ENCODE measurements around the gene SLC38A6. TPM values are rescaled to one million over a fixed set of nuclear protein-coding genes. Genes with fewer than 3 reads are reported as not detected.

SLC38A6 gene
- total RNA-seq, 4 donors from 2014 or later, result 16.1 to 47.7 (median 32.4) TPM

GRCh38 chr14:61077951-61078720, 97.1 kb downstream of the SLC38A6 start:
- Histone ChIP-seq H3K4me1 (peaks cover 0 to 5% of the 10 kb centered on the region in 2 donors), H3K27ac (no peak overlapping the region), H3K9me3 (no peaks in the 10 kb centered on the region), H3K4me3 (replicated peaks in 1 of 3) (no peak overlapping the region), H3K36me3 (no peaks in the 10 kb centered on the region), H3K27me3 (no peaks in the 10 kb centered on the region)
- no peak for DNase-seq
- intact Hi-C loops (cut with DNase I), result no loop called here
- WGBS, 2 donors, result 78 to 82% methylated on average over 4 of the region's 4 CpGs
- no peak for TF ChIP-seq CTCF (IDR thresholded peaks at IDR 0.05)
- no peak for TF ChIP-seq POLR2A (IDR thresholded peaks at IDR 0.05)

GRCh38 chr14:61080591-61081010, 99.6 kb downstream of the SLC38A6 start:
- DNase-seq, result no peak
- intact Hi-C loops (cut with DNase I), result no loop called here
- 68 to 75% methylated on average over 11 of the region's 11 CpGs for WGBS, 2 donors
- Histone ChIP-seq H3K27ac (no peak overlapping the region), H3K4me1 (peaks cover 0 to 5% of the 10 kb centered on the region in 2 donors), H3K36me3 (no peaks in the 10 kb centered on the region), H3K27me3 (no peaks in the 10 kb centered on the region), H3K4me3 (replicated peaks in 1 of 3) (no peak overlapping the region), H3K9me3 (no peaks in the 10 kb centered on the region)
- TF ChIP-seq POLR2A (IDR thresholded peaks at IDR 0.05) (no peak), CTCF (IDR thresholded peaks at IDR 0.05) (no peak)

- 94 to 96% methylated on average over 1 of the region's 1 CpG for WGBS, 2 donors
- intact Hi-C loops (cut with DNase I), result no loop called here
- no peak for TF ChIP-seq CTCF (IDR thresholded peaks at IDR 0.05)
- TF ChIP-seq POLR2A (IDR thresholded peaks at IDR 0.05), result no peak
- no peak for DNase-seq
- no peaks in the 10 kb centered on the region for H3K27me3 ChIP-seq
- H3K27ac ChIP-seq, result no peak overlapping the region
- H3K4me3 ChIP-seq (replicated peaks in 1 of 3), result no peak overlapping the region
- H3K36me3 ChIP-seq, result no peaks in the 10 kb centered on the region
- no peaks in the 10 kb centered on the region for H3K4me1 ChIP-seq
- H3K9me3 ChIP-seq, result no peaks in the 10 kb centered on the region
Measured at GRCh38 chr14:61088081-61088480, 107.0 kb downstream of the SLC38A6 start.

GRCh38 chr14:61089126-61089750, 108.2 kb downstream of the SLC38A6 start:
- intact Hi-C loops (cut with DNase I), result no loop called here
- no peaks in the 10 kb centered on the region for H3K9me3 ChIP-seq
- H3K36me3 ChIP-seq, result no peaks in the 10 kb centered on the region
- no peak for DNase-seq
- 64 to 69% methylated on average over 2 of the region's 2 CpGs for WGBS, 2 donors
- H3K4me1 ChIP-seq, result no peaks in the 10 kb centered on the region
- TF ChIP-seq POLR2A (IDR thresholded peaks at IDR 0.05) (no peak), CTCF (IDR thresholded peaks at IDR 0.05) (no peak)
- no peaks in the 10 kb centered on the region for H3K27me3 ChIP-seq
- H3K27ac ChIP-seq, result no peak overlapping the region
- H3K4me3 ChIP-seq (replicated peaks in 1 of 3), result no peak overlapping the region
